HG03108 (cell line): ENCODE measurements around the gene OPRM1.
"Not testable (repeated sequence)": the region's sequence is repeated elsewhere in the genome, so short reads cannot be mapped to it uniquely, and the experiment has no call there.

Source experiments
- ATAC-seq: cut with Tn5 transposase; IDR thresholded peaks from one replicate; pipeline ENCODE4 v1.9.1; 2021; ENCODE audit warnings: moderate library complexity; ENCODE audit not compliant: unreplicated experiment

Gene OPRM1

GRCh38 chr6:154039231-154039842 is at the start of gene OPRM1:
OPRM1 (plus strand) TSS chr6:154039240; CDS start chr6:154039545, 305 bp downstream.
- ATAC-seq: no peak

- ATAC-seq: no peak
These were observed 49.1 kb upstream of the OPRM1 start for GRCh38 chr6:153989989-153990388.

DNA sequence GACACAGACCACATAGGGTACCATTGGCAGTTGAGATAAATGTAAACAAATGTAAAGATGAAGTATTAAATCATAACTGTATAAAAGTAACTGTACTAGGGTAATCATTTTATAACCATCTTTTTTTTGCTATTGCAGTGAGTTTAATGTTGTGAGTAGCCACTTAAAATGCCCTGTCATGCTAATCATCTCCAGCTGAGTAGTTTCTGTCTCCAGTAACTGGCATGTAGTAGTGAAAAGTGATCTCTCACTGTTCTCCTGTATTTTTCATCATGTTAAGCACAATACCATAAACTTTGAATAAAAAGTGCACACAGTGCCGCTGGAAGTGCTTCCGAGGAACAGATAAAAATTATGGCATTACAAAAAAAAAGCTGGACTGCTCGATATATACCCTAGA is 45.0 kb upstream of the OPRM1 start:
- ATAC-seq: no peak

DNA sequence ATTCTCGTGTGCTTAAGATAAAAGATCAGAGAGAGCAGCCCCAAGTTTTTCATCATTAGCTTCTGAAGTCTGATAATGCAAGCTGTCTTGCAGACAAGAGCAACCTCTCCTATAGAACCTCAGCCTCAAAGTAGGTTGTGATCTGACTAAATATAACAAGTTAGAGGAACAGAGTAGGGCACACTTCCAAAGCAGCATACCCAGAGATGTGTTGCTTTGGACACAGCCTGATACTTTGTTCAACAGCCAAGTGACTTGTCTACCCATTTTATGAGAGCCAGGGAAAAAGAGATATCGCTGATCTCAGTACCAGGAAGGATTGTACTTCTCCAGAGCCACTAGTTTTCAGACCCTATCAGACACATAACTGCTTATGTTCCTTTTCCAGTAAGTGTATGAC is 44.2 kb upstream of the OPRM1 start:
- ATAC-seq: no peak

GRCh38 chr6:153997221-153997620 is 41.8 kb upstream of the OPRM1 start:
- ATAC-seq: no peak

- ATAC-seq: no peak
These were observed 37.4 kb upstream of the OPRM1 start for GRCh38 chr6:154001494-154002285.

- no peak for ATAC-seq
These were observed 36.1 kb upstream of the OPRM1 start for GRCh38 chr6:154002894-154003293.

GRCh38 chr6:154010371-154010770 is 28.7 kb upstream of the OPRM1 start:
- ATAC-seq: no peak

DNA sequence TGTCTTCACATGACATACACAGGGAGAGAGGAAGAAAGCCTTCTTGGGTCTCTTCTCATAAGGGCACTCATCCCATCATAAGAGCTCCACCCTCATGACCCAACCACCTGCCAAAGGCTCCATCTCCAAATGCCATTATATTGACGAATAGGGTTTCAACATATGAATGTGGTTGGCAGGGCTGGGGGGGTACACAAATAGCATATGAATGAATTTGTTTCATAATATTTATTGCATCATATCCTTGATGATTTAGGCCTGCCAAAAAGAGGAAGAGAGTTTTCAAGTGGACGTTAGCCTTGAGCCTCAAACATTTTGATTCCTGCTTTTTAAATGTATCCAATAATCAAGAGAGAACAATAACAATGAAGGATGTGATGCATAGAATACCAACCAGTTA is 26.2 kb upstream of the OPRM1 start:
- ATAC-seq: no peak

GRCh38 chr6:154017786-154018185 is 21.3 kb upstream of the OPRM1 start:
- ATAC-seq: no peak

- ATAC-seq: no peak
These were observed 8.4 kb upstream of the OPRM1 start for GRCh38 chr6:154030646-154031045.

DNA sequence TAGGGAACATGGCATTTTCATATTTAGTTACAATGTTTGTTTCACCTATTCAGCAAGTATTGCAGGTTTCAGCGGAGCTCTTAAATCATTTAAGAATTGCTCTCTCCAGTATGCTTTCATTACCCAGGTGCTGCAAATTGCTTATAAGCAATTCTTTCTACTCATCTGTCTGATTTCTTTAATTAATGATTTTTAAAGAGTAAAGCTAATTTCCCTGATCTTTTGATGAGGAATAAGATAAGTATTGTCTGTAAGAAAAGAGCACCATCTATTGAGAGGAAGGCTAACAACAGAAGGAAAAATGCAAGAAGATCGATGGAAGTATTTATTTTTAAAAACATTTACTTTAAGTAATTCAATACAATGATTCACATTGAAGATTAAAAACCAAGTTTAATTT is 2.0 kb downstream of the OPRM1 start:
- ATAC-seq: no peak

- ATAC-seq: no peak
These were observed 14.1 kb downstream of the OPRM1 start for GRCh38 chr6:154053141-154053540.

- no peak for ATAC-seq
These were observed 17.5 kb downstream of the OPRM1 start for GRCh38 chr6:154056536-154056935.

GRCh38 chr6:154057098-154057497 is 18.1 kb downstream of the OPRM1 start:
- ATAC-seq: no peak

DNA sequence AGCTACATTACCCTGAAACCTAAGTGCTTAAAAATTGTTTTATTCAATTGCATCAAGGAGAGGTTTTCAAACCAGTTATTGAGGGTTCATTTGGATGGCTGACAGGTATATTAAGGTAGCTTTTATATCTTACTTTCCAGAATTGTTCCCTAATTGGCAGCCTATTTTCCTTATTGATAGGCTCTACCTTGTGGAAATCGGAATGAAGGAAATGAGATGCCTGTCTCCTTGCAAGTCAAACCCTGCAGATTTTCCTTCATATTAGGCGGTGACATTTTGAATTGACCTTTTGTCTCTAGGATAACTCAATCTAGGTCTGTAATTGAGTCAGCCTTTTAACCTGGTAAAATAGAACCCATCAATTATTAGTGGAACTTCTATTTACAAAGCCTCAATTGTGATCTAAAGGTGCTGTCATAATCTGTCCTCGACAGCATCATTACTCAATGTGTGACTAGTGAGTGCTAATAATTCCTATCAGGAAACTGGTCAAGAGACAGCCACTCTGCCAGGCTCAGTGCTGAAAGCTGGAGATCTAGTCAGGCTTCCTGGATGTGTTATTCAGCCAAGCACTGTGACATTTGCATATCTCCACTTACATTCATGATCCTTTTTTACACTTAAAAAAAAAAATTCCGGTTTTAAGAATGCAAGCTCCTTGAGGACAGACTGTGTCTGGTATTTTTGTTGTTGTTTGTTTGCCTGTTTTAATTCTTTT is 20.1 kb downstream of the OPRM1 start:
- ATAC-seq: no peak

- no peak for ATAC-seq
These were observed 21.0 kb downstream of the OPRM1 start for GRCh38 chr6:154060076-154060475.

- no peak for ATAC-seq
These were observed 31.0 kb downstream of the OPRM1 start for GRCh38 chr6:154070041-154070440.

DNA sequence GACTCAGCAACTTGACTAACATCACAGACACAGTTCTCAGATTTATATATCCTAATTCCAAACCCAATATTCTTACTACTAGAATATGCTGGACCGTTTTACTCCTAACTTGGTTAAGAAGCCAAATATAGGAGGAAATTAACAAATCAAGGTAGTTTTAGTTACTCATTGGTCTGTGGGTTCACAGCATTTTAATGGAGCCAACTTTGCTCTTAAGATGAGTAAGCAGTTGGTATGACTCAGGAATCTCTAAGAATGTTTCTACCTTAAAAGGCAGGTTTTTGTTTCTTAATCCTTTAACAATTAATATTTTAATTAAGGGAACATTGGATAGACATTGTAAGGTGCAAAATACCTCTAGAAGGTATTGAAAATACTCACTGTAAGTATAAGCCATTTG is 31.6 kb downstream of the OPRM1 start:
- no peak for ATAC-seq

- no peak for ATAC-seq
These were observed 32.2 kb downstream of the OPRM1 start for GRCh38 chr6:154071236-154071635.

DNA sequence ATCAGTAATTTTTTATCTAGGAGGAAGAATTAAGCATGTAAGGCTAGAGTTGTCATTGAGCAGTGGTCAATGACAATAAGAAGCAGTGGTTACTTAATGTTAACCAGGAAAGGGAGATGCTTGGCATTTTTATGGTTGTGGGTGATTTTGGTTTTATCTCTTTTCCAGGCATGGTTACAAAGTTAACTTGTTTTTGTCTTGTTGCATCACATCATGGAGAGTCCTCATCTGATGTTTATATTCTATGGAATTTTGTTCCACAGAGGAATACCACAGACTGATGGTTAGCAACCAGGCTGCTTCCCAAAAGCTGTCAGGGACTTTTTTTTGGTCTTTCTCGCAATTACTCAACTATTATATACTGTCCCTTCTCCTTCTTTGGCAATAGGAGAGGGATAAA is 32.7 kb downstream of the OPRM1 start:
- ATAC-seq: no peak

GRCh38 chr6:154078596-154078995 is 39.6 kb downstream of the OPRM1 start:
- not testable (repeated sequence) for ATAC-seq
